Measurements from ENCODE around the gene ASTL. TPM values are rescaled to one million over a fixed set of nuclear protein-coding genes. Genes with fewer than 3 reads are reported as not detected.

ASTL gene
- polyA plus RNA-seq, 1 experiment, result not detected

DNA sequence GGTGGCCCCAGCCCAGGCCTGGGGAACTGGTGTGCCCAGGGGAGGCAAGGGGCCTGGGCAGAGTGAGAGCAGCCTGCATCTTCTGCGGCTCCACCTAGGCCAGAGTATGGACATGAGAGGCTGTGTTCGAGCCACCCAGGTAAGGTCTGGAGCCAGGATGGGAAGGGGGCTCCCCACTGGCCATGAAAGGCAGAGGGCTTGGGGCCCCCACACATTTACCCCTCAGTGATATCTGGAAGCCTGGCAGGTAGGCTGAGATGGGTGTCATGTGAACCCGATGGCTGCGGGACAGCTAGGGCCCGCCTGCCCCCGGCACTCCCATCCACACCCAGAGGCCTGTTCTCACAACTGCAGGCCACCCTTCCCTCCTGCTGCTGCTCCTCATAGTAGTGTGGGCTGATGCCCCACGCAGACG lies 35.1 kb downstream of the ASTL start:
- Histone ChIP-seq H3K27me3 (ENCODE audit: control insufficient read depth, insufficient read depth, low read length) (peaks cover 3% of the 10 kb centered on the region; the same call in 1 of the 2 replicates), H3K36me3 (ENCODE audit: control insufficient read depth, insufficient read depth, low read length) (no peaks in the 10 kb centered on the region), H3K4me3 (ENCODE audit: low read depth, low read length) (no peak overlapping the region)
- TF ChIP-seq, protein P1, sequence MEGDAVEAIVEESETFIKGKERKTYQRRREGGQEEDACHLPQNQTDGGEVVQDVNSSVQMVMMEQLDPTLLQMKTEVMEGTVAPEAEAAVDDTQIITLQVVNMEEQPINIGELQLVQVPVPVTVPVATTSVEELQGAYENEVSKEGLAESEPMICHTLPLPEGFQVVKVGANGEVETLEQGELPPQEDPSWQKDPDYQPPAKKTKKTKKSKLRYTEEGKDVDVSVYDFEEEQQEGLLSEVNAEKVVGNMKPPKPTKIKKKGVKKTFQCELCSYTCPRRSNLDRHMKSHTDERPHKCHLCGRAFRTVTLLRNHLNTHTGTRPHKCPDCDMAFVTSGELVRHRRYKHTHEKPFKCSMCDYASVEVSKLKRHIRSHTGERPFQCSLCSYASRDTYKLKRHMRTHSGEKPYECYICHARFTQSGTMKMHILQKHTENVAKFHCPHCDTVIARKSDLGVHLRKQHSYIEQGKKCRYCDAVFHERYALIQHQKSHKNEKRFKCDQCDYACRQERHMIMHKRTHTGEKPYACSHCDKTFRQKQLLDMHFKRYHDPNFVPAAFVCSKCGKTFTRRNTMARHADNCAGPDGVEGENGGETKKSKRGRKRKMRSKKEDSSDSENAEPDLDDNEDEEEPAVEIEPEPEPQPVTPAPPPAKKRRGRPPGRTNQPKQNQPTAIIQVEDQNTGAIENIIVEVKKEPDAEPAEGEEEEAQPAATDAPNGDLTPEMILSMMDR (IDR thresholded peaks at IDR 0.05; ENCODE audit: insufficient read depth, low read depth, low read length), result no peak
- DNase-seq (ENCODE audit: low read depth), result no peak
- ChIA-PET POLR2A (no interaction called here), CTCF (interaction anchor here (1.4 to 2.8 kb wide), 2 partner anchors 14 to 111 kb away, joined by 5 to 25 read pairs; partner anchors contain the start of gene ADRA2B)

DNA sequence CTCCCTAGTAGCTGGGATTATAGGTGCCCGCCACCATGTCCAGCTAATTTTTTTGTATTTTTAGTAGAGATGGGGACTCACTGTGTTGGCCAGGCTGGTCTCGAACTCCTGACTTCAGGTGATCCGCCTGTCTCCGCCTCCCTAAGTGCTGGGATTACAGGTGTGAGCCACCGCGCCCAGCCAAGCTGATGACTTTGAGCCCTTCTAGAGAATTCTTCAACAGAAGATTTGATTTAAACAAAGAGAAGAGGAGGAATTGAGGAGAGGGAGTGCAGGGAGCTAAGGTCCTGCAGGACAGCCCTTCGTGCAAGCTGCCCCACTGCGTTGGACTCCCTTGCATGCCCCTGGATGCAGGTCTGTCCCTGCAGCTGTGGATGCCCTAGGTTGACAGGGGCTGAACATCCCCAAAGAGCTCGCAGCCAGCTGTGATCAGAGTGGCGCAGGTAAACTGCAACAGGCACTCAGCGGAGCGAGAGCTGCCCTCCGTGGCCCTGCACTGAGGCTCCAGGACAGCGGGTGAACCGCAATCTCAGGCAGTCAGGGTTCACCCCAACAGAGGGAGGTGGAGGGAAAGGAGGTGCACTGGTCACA lies 35.6 kb downstream of the ASTL start:
- Histone ChIP-seq H3K36me3 (ENCODE audit: control insufficient read depth, insufficient read depth, low read length) (no peaks in the 10 kb centered on the region), H3K27me3 (ENCODE audit: control insufficient read depth, insufficient read depth, low read length) (no peaks in the 10 kb centered on the region), H3K4me3 (ENCODE audit: low read depth, low read length) (no peak overlapping the region)
- POLR2A ChIA-PET, result no interaction called here
- DNase-seq (ENCODE audit: low read depth), result no peak
- TF ChIP-seq, protein P1 (IDR thresholded peaks at IDR 0.05; ENCODE audit: insufficient read depth, low read depth, low read length), result no peak
- CTCF ChIA-PET, result interaction anchor here (1.2 to 2.8 kb wide), 4 partner anchors 12 to 110 kb away, joined by 4 to 25 read pairs (median 4); partner anchors contain the start of gene ADRA2B

DNA sequence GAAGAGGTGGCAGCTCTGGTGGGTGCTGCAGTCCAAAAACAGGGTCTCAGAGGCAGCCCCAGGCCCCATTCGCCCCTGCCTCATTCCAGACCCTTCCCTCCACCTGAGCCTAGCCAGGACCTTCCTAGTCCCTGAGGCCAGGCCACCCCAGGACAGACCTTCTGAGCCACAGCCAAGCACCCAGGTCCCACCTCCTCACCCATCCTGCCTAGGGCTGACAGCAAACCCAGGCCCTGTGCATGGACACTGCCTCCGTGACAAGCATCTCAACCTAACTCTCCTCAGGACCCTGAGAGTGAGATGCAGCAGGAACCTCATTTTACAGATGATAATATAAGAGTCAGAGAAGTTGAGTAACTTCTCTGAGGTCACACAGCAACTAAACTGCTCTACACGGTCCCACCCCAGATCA lies 37.4 kb downstream of the ASTL start:
- ChIA-PET CTCF (interaction anchor here (1.5 to 2.8 kb wide), 2 partner anchors 16 to 78 kb away, joined by 4 to 25 read pairs; partner anchors contain the start of gene ADRA2B), POLR2A (no interaction called here)
- Histone ChIP-seq H3K4me3 (ENCODE audit: low read depth, low read length) (no peak overlapping the region), H3K36me3 (ENCODE audit: control insufficient read depth, insufficient read depth, low read length) (no peaks in the 10 kb centered on the region), H3K27me3 (ENCODE audit: control insufficient read depth, insufficient read depth, low read length) (no peaks in the 10 kb centered on the region)
- TF ChIP-seq, protein P1 (IDR thresholded peaks at IDR 0.05; ENCODE audit: insufficient read depth, low read depth, low read length), result no peak
- DNase-seq (ENCODE audit: low read depth), result no peak

DNA sequence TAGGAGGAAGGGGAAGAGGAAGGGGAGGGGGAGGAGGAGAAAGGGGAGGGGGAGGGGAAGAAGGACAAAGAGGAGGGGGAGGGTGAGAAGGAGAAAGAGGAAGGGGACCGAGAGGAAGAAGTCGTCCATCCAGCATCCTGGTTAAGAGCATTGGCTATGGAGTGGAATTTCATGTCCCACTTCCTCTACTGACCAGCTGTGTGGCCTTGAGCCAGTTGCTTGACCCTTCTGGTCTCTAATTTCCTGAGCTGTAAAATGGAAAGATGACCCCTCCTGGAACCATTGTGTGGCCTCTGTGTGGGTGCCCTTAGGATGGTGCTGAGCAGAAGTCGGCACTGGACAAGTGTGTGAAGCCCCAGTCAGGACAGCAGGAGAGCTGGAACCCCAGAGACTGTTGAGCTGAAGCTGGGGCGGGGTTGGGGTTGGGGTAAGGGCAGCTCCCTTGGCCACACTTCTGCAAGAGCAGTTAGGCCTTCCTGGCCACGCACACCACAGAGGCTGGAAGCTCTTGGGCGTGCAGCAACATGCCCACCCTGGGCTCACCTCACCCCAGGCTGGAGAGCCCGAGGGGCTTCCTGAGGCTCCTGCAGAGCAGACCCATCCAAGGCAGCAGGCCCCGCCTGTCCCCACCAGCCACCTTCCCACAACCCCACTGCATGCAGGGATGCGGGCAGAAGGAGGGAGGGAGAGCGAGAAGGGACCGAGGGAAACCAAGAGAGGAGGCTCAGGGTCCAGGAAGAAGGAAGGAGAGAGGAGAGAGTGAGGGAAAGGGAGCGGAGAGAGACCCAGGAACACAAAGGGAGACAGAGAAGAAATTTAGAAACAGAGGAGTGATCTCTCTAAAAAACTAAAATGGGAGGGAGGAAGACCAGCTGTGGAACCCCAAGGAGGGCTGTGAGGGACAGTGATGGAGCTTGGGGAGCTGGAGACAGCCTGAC lies 38.2 kb downstream of the ASTL start:
- Histone ChIP-seq H3K4me3 (ENCODE audit: low read depth, low read length) (no peak overlapping the region), H3K36me3 (ENCODE audit: control insufficient read depth, insufficient read depth, low read length) (no peaks in the 10 kb centered on the region), H3K27me3 (ENCODE audit: control insufficient read depth, insufficient read depth, low read length) (no peaks in the 10 kb centered on the region)
- no peak for DNase-seq (ENCODE audit: low read depth)
- ChIA-PET CTCF (interaction anchor here (0.6 to 2.8 kb wide), 2 partner anchors 8 to 17 kb away, joined by 3 to 25 read pairs; partner anchors contain the start of gene ADRA2B), POLR2A (no interaction called here)
- TF ChIP-seq, protein P1 (IDR thresholded peaks at IDR 0.05; ENCODE audit: insufficient read depth, low read depth, low read length), result no peak
